Measurements from ENCODE around the gene SNRNP35.
"Not testable (repeated sequence)": the region's sequence is repeated elsewhere in the genome, so short reads cannot be mapped to it uniquely, and the experiment has no call there.

SNRNP35 gene, protein sequence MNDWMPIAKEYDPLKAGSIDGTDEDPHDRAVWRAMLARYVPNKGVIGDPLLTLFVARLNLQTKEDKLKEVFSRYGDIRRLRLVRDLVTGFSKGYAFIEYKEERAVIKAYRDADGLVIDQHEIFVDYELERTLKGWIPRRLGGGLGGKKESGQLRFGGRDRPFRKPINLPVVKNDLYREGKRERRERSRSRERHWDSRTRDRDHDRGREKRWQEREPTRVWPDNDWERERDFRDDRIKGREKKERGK
- total RNA-seq, result 9.2 to 26.4 (median 12.6) reads per million in 17 experiments

DNA sequence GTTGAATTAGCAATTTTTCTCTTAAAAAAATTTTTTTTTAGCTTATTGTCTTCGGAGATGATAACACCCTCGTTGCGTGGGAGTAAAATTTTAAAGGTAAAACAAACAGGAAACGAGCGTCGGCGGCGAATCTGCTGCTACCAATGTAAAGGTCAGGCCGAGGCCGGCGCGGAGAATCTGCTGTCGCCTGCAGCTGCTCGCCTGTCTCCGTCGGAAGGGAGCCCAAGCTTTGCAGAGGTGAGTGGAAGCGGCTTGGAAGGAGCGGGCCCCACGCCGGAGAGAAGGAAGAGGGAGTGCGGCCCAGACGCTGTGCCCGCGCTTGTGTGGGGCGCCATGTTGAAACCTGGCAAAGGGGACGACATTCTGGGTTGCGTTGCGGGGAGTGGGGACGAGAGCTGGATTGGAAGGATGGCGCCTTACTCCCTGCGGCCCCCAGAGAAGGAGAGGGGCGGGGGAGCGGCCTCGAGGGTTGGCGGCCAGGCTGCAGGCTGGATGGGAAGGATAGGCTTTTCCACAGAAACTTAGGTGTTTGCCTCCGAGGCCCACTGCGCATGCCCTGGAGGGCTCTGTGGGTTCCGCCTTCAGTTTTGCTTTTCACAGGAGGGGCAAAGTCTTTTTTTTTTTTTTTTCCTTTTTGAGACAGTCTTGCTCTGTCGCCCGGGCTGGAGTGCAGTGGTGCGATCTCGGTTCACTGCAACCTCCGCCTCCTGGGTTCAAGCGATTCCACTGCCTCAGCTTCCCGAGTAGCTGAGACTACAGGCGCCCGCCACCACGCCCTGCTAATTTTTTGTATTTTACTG is at the start of gene SNRNP35:
SNRNP35 (plus strand) TSS at position 160 of the 800 bp plus-strand sequence. CDS start 7,402 bp downstream, outside the sequence.
- DNase-seq, result peak; percentile 86 to 94 (median 91)

DNA sequence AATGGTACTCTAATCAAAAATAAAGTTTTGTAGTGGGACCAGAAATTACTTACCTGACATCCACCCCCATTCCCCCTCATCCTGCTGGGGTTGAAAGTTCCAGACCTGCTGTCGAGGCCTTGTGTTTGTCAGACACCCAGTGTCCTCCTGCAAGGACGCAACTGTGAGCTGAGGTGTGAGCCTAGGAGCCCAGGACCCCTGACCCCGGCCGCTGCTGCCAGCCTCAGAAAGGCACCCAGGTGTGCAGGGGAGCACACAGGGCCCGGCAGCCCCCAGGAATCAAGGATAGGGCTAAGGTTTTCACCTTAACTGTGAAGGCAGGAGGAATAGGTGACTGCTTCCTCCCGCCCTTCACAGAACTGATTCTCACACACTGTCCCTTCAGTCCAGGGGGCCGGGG is 49.3 kb upstream of the SNRNP35 start:
- not testable (repeated sequence) for DNase-seq

DNA sequence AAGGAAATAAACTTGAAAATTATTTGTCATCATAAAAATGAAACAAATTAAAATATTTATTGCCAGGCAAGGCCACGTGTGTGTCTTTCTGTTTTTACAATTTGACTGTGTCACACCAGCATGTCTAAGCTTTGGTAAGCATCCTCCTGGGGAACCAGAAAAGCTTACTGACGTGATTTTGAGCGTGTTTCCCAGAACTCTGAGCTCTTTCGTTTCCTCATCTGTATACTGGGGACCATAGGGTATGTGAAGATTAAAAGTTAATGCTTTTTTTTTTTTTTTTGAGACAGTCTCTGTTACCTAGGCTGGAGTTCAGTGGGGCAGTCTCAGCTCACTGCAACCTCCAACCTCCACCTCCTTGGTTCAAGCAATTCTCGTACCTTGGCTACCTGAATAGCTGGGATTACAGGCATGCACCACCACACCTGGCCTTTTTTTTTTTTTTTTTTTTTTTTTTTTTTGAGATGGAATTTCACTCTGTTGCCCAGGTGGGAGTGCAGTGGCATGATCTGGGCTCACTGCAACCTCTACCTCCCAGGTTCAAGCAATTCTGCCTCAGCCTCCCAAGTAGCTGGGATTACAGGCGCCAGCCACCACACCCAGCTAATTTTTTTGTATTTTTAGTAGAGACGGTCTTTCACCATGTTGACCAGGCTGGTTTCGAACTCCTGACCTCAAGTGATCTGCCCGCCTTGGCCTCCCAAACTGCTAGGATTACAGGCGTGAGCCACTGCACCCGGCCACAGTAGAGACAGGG is 48.5 kb upstream of the SNRNP35 start:
- not testable (repeated sequence) for DNase-seq

DNA sequence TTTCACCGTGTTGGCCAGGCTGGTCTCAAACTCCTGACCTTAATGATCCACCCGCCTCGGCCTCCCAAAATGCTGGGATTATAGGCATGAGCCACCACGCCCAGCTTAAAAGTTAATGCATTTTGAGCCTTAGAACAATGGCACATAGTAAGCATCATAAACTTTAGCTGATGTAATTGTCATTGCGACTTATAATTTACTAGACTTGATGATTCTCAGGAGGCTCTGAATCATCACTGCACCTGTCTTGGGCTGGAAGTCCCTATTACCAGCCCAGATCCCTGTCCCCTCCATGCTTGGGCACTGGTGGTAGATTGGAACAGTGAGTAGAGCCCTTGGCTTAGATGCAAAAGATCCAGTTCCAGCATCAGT is 47.9 kb upstream of the SNRNP35 start:
- no peak for DNase-seq

DNA sequence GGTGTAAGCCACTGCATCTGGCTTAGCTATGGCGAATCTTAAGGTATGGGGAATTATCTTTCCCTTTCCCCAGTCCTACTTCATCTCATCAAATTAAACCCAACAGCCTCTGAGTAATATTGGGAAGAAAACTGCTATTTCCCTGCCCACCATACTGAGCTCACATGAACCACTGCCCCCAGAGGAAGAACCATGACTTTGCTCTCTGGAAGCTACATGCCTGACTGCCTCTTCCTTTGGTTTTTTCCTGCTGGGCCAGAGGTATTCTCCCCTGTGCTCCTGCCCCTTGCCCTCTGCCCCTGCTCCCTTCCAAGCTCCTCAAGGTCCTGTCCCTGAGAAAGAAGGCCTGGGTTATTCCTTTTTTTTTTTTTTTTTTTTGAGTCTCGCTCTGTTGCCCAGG is 36.6 kb upstream of the SNRNP35 start:
- DNase-seq, result no peak

DNA sequence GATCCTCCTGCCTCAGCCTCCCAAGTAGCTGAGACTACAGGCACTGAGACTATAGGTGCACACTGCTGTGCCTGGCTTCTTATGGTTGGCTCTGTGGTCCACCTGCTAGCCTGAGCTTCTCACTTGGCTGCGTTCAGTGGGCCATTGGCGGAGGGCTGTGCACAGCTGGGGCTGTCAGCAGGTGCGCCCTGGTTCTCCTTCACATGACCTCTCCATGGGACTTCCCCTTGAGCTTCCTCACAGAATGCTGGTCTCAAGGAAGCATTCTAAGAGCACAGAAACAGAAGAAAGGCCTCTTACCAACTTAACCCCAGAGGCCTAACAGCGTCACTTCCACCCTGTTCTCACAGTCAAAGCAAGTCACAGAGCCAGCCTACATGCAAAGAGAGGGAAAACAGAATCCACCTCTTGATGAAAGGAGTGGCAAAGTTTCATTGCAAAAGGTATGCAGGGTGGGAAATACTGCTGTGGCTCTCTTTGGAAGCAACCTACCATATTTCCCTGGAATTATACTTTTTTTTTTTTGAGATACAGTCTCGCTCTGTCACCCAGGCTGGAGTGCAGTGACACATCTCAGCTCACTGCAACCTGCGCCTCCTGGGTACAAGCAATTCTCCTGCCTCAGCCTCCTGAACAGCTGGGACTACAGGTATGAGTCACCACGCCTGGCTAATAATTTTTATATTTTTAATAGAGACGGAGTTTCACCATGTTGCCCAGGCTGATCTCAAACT is 30.7 kb upstream of the SNRNP35 start:
- DNase-seq, result peak in 1 of 4 experiments; percentile 10

DNA sequence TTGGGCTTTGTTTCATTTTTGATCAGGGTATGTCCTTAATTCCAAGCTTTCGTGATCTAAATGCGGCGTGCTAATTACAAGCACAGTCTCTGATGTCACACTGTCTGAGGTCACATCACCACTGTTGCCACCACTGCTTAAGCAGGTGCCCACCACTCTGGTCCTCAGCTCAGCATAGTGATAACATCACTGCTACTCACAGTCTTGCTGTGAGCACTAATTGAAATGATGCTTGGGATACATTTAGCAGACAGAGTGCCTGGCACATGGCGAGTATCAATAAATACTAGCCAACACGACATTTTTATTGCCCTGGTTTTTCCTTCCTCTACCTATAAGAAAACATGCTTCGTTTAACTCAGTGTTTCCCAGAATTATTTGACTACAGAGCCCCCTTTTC is 29.3 kb upstream of the SNRNP35 start:
- DNase-seq, result no peak

DNA sequence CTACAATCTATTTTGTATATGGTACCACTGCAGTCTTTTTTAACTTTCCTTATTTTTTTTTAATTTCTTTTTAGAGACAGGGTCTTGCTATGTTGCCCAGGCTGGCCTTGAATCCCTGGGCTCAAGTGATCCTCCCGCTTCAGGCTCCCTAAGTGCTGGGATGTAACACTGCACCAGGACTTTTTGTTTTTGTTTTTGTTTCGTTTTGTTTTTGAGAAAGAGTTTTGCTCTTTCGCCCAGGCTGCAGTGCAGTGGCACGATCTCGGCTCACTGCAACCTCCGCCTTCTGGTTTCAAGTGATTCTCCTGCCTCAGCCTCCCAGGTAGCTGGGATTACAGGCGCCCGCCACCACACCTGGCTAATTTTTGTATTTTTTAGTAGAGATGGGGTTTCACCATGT is 28.8 kb upstream of the SNRNP35 start:
- not testable (repeated sequence) for DNase-seq

DNA sequence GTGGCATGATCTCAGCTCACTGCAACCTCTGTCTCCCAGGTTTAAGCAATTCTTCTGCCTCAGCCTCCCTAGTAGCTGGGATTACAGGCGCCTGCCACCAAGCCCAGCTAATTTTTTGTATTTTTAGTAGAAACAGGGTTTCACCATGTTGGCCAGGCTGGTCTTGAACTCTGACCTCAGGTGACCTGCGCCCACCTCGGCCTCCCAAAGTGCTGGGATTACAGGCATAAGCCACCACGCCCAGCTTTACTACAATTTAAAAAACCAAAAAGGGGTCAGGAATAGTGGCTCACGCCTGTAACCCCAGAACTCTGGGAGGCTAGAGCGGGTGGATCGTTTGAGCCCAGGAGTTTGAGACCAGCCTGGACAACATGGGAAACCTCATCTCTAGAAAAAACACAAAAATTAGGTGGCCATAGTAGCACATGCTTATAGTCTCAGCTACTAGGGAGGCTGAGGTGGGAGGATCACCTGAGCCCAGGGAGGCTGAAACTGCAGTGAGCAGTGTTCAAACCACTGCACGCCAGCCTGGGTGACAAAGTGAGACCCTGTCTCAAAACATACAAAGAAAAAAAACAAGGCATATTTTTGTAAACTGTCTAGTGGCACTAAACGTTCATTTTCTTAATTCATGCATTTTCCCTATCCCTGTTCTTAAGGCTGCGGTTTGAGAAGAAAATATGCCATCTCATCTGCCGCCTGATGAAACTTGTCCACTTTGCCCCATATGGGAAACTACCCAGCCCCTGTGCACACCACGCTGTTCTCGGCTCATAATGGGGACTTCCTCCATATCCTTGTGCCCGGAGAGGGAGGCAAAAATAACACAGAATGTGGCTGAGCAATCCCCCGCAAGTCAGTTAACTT is 25.8 kb upstream of the SNRNP35 start:
- DNase-seq, result peak; percentile 87 to 94 (median 90)

DNA sequence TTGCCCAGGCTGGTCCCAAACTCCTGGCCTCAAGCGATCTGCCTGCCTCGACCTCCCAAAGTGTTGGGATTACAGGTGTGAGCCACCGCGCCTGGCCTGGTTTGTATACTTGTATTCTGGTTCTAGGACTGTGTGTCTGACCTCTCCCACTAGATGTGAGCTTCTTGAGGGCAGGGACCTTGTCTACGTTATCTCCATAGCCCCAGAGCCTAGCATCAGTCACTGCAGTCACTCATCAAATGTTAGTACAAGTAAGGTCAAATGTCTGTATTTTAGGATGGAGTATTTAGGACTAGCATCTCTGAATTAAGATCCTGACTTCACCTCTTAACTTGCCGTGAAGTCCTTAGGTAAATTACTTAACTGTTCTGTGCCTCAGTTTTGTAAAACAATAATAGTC is 24.3 kb upstream of the SNRNP35 start:
- DNase-seq, result no peak

DNA sequence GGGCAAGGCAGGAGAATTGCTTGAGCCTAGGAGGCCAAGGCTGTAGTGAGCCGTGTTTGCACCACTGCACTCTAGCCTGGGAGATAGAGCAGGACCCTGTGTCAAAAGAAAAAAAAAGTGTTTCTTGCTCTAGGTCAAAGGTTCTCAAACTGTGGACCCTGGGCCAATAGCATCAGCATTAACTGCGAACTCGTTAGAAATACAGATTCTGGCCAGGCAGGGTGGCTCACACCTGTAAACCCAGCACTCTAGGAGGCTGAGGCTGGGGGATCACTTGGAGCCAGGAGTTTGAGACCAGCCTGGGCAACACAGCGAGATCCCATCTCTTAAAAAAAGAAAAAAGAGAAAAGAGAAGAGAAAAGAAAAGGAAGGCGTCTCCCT is 22.3 kb upstream of the SNRNP35 start:
- DNase-seq, result peak in 1 of 4 experiments; percentile 22

DNA sequence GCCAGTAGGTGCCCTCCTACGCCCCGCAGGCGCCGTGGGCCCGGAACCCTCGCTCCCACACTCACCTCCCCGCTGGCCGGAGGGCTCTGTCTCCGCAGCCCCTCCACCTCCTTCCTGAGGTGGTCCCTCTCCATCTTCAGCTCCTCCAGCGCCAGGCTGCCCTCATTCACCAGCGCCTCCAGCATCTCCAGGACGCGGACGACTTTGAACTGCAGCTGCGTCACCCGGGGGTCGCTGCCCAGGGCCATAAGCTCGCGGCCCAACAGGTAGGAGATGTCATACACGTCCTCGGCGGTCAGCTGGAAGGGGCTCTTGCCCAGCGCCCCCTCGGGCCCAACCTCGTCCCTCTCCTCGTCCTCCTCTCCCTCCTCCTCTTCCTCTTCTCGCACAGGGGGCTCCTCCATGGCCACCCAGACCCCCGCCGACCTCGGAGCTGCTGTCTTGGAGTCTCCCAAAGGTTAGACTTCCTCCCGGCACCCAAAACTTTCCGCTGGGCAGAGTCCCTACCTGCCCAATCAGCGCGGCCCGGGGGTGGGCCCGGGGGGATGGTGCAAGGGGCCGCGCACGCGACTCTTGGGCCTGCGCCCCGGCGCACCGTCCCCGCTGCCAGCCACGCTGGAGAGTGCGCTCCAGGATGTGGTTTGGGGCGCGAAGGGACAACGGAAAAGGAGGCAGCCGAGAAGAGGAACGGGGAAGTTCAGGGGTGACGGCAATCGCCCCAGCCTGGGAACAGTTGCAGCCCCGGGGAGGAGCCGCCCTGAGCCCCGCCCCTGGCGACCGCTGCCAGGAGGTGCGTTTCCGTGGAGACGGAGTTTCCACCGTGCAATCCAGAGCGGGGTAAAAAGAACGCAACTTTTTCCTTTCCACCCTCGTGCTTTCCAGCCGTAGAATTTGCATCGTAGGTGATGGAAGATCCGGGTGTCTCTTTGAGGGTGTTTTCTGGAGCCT is 21.6 kb upstream of the SNRNP35 start, which contains the start of gene RILPL2:
RILPL2 (minus strand) TSS at position 668 of the 948 bp plus-strand sequence; CDS start at position 404, 264 bp downstream.
- DNase-seq, result peak; percentile 98 to 99 (median 98)

DNA sequence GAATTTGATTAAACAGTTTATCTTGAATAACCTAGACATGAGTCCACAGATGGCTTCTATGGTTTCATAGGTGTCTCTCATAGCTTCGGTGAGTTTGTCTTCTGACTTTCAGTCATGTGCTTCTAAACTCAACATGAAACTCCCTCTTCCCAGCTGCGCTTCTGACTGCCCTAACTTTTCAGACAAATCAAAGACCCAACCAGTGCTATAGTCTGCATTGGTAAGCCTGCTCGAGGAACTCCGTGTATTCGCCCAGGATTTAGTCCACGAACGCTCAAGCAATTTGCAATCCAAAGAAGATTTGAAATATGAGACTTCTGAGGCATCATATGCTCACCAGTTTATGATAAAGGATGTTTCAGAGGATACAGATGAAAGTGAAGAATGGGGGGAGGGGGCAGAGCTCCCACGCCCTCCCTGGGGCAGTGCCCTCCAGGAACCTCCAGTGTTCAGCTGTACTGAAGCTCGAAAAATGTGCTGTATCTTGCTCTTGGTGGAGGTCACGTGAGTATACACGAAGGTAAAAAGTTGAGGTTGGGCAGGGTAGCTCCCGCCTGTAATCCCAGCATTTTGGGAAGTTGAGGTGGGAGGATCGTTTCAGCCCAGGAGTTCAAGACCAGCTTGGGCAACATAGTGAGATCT is 16.3 kb upstream of the SNRNP35 start:
- no peak for DNase-seq

DNA sequence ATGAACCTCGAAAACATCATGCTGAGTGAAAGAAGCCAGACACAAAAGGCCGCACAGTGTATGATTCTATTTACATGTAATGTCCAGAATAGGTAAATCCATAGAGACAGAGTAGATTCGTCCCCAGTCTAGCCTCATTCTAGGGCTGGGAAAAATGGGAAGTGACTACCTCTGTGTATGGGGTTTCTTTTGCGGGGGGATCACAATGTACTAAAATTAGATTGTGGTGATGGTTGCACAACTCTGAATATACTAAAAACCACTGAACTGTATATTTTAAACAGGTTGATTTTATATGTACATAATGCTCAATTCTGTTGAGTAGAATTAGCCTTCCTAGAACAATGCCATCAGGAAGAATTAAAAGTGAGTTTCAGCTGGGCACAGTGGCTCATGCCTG is 15.2 kb upstream of the SNRNP35 start:
- DNase-seq, result peak in 2 of 4 experiments; percentile 23 to 46

DNA sequence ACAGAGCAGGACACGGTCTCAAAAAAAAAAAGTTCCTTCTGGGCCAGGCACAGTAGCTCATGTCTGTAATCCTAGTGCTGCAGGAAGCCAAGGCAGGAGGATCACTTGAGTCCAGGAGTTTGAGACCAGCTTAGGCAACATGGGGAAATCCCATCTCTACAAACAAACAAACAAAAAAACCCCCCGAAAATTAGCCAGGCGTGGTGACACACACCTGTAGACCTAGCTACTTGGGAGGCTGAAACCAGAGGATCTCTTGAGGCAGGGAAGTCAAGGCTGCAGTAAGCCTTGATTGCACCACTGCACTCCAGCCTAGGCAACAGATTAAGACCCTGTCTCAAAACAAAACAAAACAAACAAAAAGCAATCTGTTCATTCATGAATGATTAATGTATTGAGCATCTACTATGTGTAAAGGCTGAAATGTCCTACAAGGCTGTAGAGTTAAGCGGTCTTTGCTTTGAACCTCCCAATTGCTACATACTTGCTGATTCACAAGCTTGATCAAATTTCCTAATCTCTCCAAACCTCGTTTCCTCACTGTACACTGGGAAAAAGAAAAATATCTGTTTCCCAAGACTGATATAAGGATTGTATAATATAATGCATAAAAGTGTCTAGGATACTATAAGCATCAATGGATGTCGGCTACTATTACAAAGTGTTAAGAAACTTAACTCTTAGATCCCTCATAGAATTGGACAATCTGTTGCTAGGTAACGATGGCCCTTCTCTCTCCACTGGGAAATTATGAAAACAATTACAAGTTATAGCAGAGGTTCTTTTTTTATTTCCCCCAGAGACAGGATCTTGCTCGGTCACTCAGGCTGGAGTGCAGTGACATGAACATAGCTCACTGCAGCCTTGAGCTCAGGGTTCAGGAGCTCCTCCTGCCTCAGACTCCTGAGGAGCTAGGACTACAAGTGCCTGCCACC is 13.6 kb upstream of the SNRNP35 start:
- DNase-seq, result peak in 3 of 4 experiments; percentile 48 to 79 (median 70)

DNA sequence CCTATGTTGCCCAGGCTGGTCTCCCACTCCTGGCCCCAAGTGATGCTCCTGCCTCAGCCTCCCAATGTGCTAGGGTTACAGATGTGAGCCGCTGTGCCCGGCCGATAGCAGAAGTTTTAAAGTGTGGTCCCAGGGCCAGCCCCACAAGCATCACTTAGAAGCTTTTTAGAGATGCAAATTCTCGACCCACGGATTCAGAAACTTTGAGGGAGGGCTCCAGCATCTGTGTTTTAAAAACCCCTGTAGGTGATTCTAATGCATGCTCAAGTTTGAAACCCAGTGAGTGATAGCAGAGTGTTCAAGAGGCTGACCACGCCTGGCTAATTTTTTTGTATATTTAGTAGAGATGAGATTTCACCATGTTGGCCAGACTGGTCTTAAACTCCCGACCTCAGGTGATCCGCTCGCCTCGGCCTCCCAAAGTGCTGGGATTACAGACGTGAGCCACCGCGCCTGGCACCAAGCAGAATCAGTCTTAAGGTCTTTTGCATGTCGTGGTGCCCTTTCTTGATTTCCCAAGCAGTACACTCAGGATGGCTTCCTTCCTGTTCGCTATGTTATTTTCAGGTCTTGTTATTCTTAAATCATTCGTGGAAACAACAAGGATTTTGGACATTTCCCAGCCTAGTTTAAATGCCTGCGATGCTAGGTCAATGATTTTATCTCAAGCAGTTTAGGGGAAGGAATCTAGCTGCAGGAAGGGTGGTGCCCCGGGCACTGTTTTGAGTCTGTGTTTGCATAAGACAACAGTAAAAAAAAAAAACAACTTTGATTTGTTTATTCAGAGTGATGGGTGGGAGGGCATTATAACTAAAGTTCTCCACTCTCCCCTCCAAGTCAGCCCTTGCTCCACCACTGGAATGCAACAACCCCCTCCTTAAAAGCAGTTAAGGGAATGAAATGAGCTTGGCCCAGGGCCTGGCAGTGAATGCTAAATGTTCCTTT is 12.3 kb upstream of the SNRNP35 start:
- peak in 2 of 4 experiments; percentile 45 to 52 for DNase-seq

DNA sequence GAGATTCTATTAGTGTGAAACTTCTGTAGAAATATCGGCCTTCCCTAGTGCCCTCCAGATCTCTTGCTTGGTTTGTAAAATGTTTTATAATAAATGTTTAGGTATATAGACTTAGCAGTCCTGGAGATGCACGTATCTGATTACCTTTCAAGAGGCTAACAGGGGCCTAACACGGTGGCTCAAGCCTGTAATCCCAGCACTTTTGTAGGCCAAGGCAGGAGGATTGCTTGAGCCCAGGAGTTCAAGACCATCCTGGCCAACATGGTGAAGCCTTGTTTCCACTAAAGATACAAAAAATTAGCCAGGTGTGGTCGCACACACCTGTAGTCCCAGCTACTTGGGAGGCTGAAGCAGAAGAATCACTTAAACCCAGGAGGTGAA is 11.6 kb upstream of the SNRNP35 start:
- no peak for DNase-seq
